ENCODE data around the gene AP3D1. TPM values are rescaled to one million over a fixed set of nuclear protein-coding genes. Genes with fewer than 3 reads are reported as not detected.

AP3D1 gene
- total RNA-seq, 1 experiment from 2014 or later, result 75.5 TPM

GRCh38 chr19:2184422-2184975 is 33.1 kb upstream of the AP3D1 start:
- Histone ChIP-seq H3K4me1 (replicated peaks; ENCODE audit: insufficient read depth) (no peaks in the 10 kb centered on the region), H3K9me2 (ENCODE audit: insufficient read depth) (no peaks in the 10 kb centered on the region), H3K27ac (no peak overlapping the region), H2AFZ (no peak overlapping the region), H3F3A (ENCODE audit: insufficient read depth, low read depth) (no peaks in the 10 kb centered on the region), H4K20me1 (ENCODE audit: insufficient read depth) (peaks cover 8% of the 10 kb centered on the region; the same call in 1 of the 2 replicates), H3K36me3 (ENCODE audit: low read depth) (no peaks in the 10 kb centered on the region), H3K79me2 (ENCODE audit: low read depth) (peaks cover 4% of the 10 kb centered on the region), H3K4me2 (no peak overlapping the region), H3K27me3 (ENCODE audit: insufficient read depth, low read depth) (no peaks in the 10 kb centered on the region), H3K4me3 (no peak overlapping the region), H3K9me3 (ENCODE audit: insufficient read depth, low read depth) (no peaks in the 10 kb centered on the region)
- POLR2A ChIA-PET (ENCODE audit: unreplicated experiment), result no interaction called here
- TF ChIP-seq EZH2 (IDR thresholded peaks at IDR 0.05; ENCODE audit: low read depth), result no peak
- no peak for TF ChIP-seq CTCF (conservative IDR thresholded peaks at IDR 0.05)
- intact Hi-C loops (cut with micrococcal nuclease; ENCODE audit: unreplicated experiment), result no loop called here
- CTCF ChIA-PET, result no interaction called here
- no TSS peak for BruUV-seq (replicated peaks)
- DNase-seq, result no peak

- Histone ChIP-seq H3K4me3 (no peak overlapping the region), H3K27ac (no peak overlapping the region), H3F3A (ENCODE audit: insufficient read depth, low read depth) (no peaks in the 10 kb centered on the region), H2AFZ (no peak overlapping the region), H3K4me1 (replicated peaks; ENCODE audit: insufficient read depth) (no peaks in the 10 kb centered on the region), H3K27me3 (ENCODE audit: insufficient read depth, low read depth) (no peaks in the 10 kb centered on the region), H4K20me1 (ENCODE audit: insufficient read depth) (peaks cover 9% of the 10 kb centered on the region; the same call in 1 of the 2 replicates), H3K9me3 (ENCODE audit: insufficient read depth, low read depth) (no peaks in the 10 kb centered on the region), H3K9me2 (ENCODE audit: insufficient read depth) (no peaks in the 10 kb centered on the region), H3K79me2 (ENCODE audit: low read depth) (peaks cover 27% of the 10 kb centered on the region), H3K36me3 (ENCODE audit: low read depth) (no peaks in the 10 kb centered on the region), H3K4me2 (no peak overlapping the region)
- CTCF ChIA-PET, result no interaction called here
- no TSS peak for BruUV-seq (replicated peaks)
- intact Hi-C loops (cut with micrococcal nuclease; ENCODE audit: unreplicated experiment), result no loop called here
- no peak for DNase-seq
- TF ChIP-seq EZH2 (IDR thresholded peaks at IDR 0.05; ENCODE audit: low read depth), result no peak
- TF ChIP-seq CTCF (conservative IDR thresholded peaks at IDR 0.05), result no peak
- POLR2A ChIA-PET (ENCODE audit: unreplicated experiment), result interaction anchor here (0.6 kb wide), 1 partner anchor 204 kb away, joined by 3 read pairs; no protein-coding TSS in a partner anchor
Measured at GRCh38 chr19:2181633-2181997, 30.2 kb upstream of the AP3D1 start.

GRCh38 chr19:2180881-2181632 is 29.7 kb upstream of the AP3D1 start:
- ChIA-PET POLR2A (ENCODE audit: unreplicated experiment) (no interaction called here), CTCF (no interaction called here)
- DNase-seq, result no peak
- Histone ChIP-seq H3K27ac (no peak overlapping the region), H3K79me2 (ENCODE audit: low read depth) (peaks cover 31% of the 10 kb centered on the region), H3K4me1 (replicated peaks; ENCODE audit: insufficient read depth) (no peaks in the 10 kb centered on the region), H3K9me3 (ENCODE audit: insufficient read depth, low read depth) (no peaks in the 10 kb centered on the region), H3K36me3 (ENCODE audit: low read depth) (no peaks in the 10 kb centered on the region), H3K4me2 (no peak overlapping the region), H4K20me1 (ENCODE audit: insufficient read depth) (peaks cover 9% of the 10 kb centered on the region; the same call in 1 of the 2 replicates), H3K4me3 (no peak overlapping the region), H2AFZ (no peak overlapping the region), H3K27me3 (ENCODE audit: insufficient read depth, low read depth) (no peaks in the 10 kb centered on the region), H3F3A (ENCODE audit: insufficient read depth, low read depth) (no peaks in the 10 kb centered on the region), H3K9me2 (ENCODE audit: insufficient read depth) (no peaks in the 10 kb centered on the region)
- intact Hi-C loops (cut with micrococcal nuclease; ENCODE audit: unreplicated experiment), result no loop called here
- TF ChIP-seq EZH2 (IDR thresholded peaks at IDR 0.05; ENCODE audit: low read depth) (no peak), CTCF (conservative IDR thresholded peaks at IDR 0.05) (no peak)
- BruUV-seq (replicated peaks), result no TSS peak

Measured in PC-9 (cell line).